Measurements from ENCODE around the gene ARID1B.

ARID1B gene

DNA sequence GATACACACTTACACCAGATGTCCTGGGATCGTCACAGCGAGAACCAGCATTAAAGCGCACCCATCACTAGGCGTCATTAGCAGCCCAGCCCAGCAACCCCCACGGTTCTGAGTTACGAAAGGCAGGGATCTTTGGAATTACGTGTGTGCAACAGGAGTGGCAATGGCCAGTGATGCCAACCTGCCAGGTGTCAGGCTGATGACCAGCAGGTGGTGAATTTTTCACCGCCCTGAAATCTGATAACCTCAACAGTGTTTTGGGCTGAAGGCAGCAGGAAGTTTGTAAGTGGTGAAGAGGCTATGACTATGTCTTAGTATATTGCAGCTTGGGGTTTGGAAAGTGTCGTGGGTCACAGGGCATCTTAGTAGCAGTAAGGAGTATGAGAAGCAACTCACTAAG is 380.1 kb downstream of the ARID1B start:
- DNase-seq (ENCODE audit: low read depth in 2 of 2): no peak

DNA sequence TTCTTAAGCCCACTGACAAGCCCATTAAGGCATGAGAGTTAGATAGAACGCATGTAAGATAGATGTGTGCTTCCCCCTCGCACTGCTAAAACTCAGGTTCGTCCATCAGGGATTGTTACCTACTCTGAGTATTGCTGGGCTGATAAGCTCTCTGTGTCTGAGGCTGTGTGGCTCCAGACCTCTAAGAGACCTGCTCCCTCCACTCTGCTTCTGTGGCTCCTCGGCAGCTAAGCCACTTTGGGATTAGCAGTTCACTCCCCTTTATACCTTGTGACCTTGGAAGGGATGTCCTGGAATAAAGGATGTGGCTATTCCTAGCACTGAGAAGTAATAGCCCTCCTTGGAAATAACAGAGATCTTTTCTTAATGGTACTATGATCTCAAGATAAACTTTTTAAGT is 381.3 kb downstream of the ARID1B start:
- no peak for DNase-seq (ENCODE audit: low read depth in 2 of 2)

GRCh38 chr6:157158897-157159296 is 381.7 kb downstream of the ARID1B start:
- no peak for DNase-seq (ENCODE audit: low read depth in 2 of 2)

- DNase-seq (ENCODE audit: low read depth in 2 of 2): no peak
These were observed 382.2 kb downstream of the ARID1B start for GRCh38 chr6:157159348-157159747.

DNA sequence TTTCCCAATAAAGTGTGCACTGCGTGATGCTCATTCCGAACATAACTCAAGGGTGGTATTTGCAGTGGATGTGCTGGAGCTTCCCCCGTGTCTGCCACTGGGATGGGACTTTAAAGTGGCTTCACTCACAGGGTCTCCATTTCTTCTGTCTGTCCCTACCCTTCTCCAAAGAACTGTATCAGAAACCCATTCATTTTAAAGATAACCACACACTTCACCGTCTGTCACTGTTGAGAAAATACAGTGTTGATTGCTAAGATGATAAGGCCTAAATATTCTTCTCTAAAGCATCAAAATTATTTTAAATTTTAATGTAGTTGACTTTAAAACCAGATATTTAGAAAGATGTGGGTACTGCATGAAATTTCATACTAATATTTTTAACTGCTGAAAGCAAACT is 384.7 kb downstream of the ARID1B start:
- DNase-seq (ENCODE audit: low read depth in 2 of 2): no peak

DNA sequence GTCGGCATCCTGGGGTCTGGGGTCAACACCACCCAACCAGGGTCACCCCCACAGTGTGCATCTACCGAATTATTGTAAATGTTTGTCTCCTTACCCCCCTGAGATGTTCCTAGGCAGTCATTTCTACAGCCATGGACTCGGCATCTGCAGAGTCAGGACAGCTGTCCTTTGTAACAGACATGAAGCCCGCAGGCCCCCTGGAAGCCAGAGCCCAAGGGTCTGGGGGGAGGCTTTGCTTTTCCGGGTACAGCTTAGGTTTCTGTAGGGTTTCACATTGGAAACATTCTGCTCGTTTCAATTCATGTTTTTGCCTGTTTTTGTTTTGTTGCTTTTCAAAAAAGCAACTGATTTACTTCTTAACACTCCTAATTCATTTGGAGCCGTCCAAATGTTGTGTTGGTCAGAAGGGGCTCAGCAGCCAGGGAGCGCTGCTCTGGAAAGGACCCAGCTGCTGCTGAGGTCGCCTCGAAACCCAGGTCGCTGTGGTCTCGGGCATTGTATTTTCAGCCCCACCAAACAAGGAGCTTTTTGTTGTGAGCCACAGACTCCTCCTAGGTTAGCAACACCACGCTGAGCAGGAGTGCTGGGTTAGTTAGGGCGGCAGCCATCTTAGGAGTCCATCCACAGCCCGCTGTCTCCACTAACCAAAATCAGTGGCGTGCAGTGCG is 385.7 kb downstream of the ARID1B start:
- no peak for DNase-seq (ENCODE audit: low read depth in 2 of 2)

- no peak for DNase-seq (ENCODE audit: low read depth in 2 of 2)
These were observed 386.4 kb downstream of the ARID1B start for GRCh38 chr6:157163434-157164159.

- DNase-seq (ENCODE audit: low read depth in 2 of 2): no peak
These were observed 387.8 kb downstream of the ARID1B start for GRCh38 chr6:157164972-157165371.

DNA sequence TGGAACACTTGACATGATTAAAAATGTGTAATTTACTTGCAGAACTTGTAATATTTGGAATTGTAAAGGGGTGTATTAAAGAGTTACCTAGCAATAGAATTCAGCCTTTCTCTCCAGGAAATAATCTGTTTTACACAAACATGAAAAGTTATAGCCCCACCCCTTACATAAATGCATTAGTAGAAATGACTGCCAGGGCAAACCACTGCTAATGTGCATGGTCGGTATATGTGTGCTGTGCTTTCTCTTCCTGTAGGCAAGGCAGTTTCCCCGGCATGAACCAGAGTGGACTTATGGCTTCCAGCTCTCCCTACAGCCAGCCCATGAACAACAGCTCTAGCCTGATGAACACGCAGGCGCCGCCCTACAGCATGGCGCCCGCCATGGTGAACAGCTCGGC is 389.6 kb downstream of the ARID1B start:
- no peak for DNase-seq (ENCODE audit: low read depth in 2 of 2)

- DNase-seq (ENCODE audit: low read depth in 2 of 2): no peak
These were observed 390.7 kb downstream of the ARID1B start for GRCh38 chr6:157167837-157168236.

DNA sequence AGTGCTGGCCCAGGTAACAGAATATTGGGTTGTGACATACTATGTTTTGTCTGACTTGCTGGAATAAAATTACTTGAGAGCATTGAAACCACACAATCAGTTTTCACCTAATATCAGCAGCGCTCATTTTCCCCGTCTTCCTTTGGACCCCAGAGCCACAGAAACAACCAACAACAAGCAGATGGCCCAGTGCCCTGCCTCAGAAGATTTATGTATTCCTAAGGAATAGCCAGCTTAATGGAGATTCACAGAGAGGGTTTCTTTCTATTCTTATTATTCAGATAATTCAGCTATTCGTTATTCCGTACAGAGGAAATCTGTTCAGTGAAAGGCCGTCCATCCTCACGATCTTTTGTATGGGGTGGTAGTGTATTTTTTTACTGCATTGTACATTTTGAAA is 391.3 kb downstream of the ARID1B start:
- DNase-seq (ENCODE audit: low read depth in 2 of 2): no peak

GRCh38 chr6:157169226-157169625 is 392.0 kb downstream of the ARID1B start:
- no peak for DNase-seq (ENCODE audit: low read depth in 2 of 2)

DNA sequence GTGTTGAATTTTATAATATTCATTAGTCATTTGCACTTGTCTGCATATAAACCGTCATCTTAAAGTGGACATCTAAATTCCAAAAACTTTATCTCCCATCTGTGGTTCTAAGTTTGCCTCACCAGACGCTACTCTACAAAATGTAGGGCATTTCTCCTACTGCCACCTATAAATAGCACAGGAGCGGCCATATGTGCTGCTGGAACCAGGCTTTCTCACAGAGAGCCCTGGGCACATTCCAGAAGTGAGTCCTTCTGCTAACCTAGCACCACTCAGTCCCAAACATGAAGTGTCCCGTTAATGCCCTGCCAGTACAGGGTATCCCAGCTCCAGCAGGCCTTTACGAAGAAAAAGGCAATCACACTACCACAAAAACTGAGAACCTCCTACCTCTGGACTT is 392.5 kb downstream of the ARID1B start:
- DNase-seq (ENCODE audit: low read depth in 2 of 2): no peak

GRCh38 chr6:157170535-157170934 is 393.4 kb downstream of the ARID1B start:
- no peak for DNase-seq (ENCODE audit: low read depth in 2 of 2)

- no peak for DNase-seq (ENCODE audit: low read depth in 2 of 2)
These were observed 394.6 kb downstream of the ARID1B start for GRCh38 chr6:157171801-157172200.

- no peak for DNase-seq (ENCODE audit: low read depth in 2 of 2)
These were observed 395.1 kb downstream of the ARID1B start for GRCh38 chr6:157172231-157172701.

GRCh38 chr6:157172830-157173536 is 395.8 kb downstream of the ARID1B start:
- no peak for DNase-seq (ENCODE audit: low read depth in 2 of 2)

DNA sequence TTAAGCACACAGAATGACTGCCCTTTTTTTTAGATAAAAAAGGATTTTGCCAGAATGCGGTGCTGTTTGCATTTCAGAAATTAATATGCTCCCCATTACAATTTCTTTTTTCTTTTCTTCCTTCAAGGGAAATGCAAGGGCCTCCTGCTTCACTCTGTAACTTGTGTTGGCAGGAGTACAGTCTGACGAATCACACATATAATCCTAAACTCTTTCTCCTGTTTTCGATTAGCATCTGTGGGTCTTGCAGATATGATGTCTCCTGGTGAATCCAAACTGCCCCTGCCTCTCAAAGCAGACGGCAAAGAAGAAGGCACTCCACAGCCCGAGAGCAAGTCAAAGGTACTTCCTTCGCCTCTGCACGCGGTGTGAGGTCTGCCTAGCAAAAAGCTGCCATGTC is 396.6 kb downstream of the ARID1B start:
- DNase-seq (ENCODE audit: low read depth in 2 of 2): no peak

DNA sequence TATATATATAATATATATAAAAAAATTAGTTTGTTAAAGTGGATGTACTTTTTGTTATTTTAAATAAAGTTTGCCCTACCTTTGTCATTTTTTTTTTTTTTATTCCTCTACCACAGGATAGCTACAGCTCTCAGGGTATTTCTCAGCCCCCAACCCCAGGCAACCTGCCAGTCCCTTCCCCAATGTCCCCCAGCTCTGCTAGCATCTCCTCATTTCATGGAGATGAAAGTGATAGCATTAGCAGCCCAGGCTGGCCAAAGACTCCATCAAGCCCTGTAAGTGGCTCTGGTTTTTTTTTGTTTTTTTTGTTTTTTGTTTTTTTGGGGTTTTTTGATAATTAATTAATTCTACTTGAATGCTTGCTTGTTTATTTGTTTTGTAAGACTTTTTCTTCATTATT is 397.6 kb downstream of the ARID1B start:
- no peak for DNase-seq (ENCODE audit: low read depth in 2 of 2)

- DNase-seq (ENCODE audit: low read depth in 2 of 2): no peak
These were observed 400.7 kb downstream of the ARID1B start for GRCh38 chr6:157177731-157178336.

- DNase-seq (ENCODE audit: low read depth in 2 of 2): no peak
These were observed 404.5 kb downstream of the ARID1B start for GRCh38 chr6:157181649-157182048.

GRCh38 chr6:157182503-157183264 is 405.5 kb downstream of the ARID1B start:
- DNase-seq (ENCODE audit: low read depth in 2 of 2): no peak

Data from stimulated activated CD8-positive, alpha-beta memory T cell treated with anti-CD3 and anti-CD28 coated beads, Interleukin-2, amount 100 ng/mL, for 1 hour (primary cell).